Endothelial cell of umbilical vein (primary cell): Measurements from ENCODE around the gene MAEL.

ENCODE experiments used
- EZH2 ChIP-seq: IDR thresholded peaks from 2 replicates; pipeline ENCODE4 v1.6.1; 2012; ENCODE audit warnings: borderline replicate concordance, low read depth, mild to moderate bottlenecking, moderate library complexity, low read length, inconsistent platforms; ENCODE audit not compliant: severe bottlenecking
- TF ChIP-seq, protein P1 (sequence below), 2 donors: IDR thresholded peaks; 1 replicate in 1 of 2; 2 replicates in 1 of 2; pipeline ENCODE4 v1.5.1; 2011; ENCODE audit warnings: low read length in 2 of 2, mild to moderate bottlenecking in 2 of 2, moderate library complexity in 2 of 2, control low read depth in 1 of 2, inconsistent platforms in 1 of 2, low read depth in 1 of 2; ENCODE audit not compliant: insufficient read depth in 1 of 2; ENCODE audit errors: extremely low read depth in 1 of 2

DNA sequence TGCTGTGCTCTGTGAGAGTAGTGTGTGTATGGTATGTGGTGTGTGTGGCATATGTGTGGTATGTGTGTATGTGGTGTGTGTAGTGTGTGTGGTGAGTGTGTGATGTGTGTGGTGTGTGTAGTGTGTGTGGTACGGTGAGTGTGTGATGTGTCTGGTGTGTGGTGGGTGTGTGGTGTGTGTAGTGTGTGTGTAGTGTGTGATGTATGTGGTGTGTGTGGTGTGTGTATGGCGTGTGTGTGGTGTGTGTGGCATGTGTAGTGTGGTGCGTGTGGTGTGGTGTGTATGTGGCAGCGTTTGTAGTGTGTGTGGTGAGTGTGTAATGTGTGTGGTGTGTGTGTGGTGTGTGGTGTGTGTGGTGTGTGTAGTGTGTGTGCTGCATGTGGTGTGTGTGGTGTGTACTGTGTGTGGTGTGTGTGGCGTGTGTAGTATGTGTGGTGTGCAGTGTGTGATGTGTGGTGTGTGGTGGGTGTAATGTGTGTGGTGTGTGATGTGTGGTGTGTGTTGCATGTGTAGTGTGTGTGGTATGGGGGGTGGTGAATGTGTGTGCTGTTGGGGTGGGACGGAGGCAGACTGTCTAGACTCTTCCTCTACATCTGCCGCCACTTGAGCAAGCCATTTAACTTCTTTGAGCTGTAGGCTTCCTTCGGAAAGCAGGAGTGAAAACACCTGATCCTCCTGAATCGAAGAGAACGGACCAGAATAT, 67.6 kb downstream of the MAEL start:
- TF ChIP-seq EZH2, result no peak
- TF ChIP-seq, protein P1, sequence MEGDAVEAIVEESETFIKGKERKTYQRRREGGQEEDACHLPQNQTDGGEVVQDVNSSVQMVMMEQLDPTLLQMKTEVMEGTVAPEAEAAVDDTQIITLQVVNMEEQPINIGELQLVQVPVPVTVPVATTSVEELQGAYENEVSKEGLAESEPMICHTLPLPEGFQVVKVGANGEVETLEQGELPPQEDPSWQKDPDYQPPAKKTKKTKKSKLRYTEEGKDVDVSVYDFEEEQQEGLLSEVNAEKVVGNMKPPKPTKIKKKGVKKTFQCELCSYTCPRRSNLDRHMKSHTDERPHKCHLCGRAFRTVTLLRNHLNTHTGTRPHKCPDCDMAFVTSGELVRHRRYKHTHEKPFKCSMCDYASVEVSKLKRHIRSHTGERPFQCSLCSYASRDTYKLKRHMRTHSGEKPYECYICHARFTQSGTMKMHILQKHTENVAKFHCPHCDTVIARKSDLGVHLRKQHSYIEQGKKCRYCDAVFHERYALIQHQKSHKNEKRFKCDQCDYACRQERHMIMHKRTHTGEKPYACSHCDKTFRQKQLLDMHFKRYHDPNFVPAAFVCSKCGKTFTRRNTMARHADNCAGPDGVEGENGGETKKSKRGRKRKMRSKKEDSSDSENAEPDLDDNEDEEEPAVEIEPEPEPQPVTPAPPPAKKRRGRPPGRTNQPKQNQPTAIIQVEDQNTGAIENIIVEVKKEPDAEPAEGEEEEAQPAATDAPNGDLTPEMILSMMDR (IDR thresholded peaks at IDR 0.05; ENCODE audit: extremely low read depth in 1 of 2, insufficient read depth in 1 of 2, low read depth in 1 of 2, low read length in 2 of 2), result no peak
